PC-3 (cell line): ENCODE data around the gene PTGDS.

Source experiments
- CTCF ChIP-seq: fragments of 300-600 bp; sonication (generic); conservative IDR thresholded peaks from 2 replicates; pipeline ENCODE4 v1.5.1; 2017; ENCODE audit warnings: antibody characterized with exemption, low read depth, mild to moderate bottlenecking, low read length
- EZH2phosphoT487 ChIP-seq: fragments of 300-600 bp; sonication (generic); IDR thresholded peaks from 2 replicates; pipeline ENCODE4 v1.6.1; 2018; ENCODE audit warnings: mild to moderate bottlenecking, antibody characterized with exemption, low read length, borderline replicate concordance

- no peak for TF ChIP-seq CTCF
- no peak for TF ChIP-seq EZH2phosphoT487
Measured at GRCh38 chr9:136942881-136943230, 34.4 kb upstream of the PTGDS start.
